ENCODE measurements around the gene TUFT1.
"Not testable (repeated sequence)": the region's sequence is repeated elsewhere in the genome, so short reads cannot be mapped to it uniquely, and the experiment has no call there.

TUFT1 gene

DNA sequence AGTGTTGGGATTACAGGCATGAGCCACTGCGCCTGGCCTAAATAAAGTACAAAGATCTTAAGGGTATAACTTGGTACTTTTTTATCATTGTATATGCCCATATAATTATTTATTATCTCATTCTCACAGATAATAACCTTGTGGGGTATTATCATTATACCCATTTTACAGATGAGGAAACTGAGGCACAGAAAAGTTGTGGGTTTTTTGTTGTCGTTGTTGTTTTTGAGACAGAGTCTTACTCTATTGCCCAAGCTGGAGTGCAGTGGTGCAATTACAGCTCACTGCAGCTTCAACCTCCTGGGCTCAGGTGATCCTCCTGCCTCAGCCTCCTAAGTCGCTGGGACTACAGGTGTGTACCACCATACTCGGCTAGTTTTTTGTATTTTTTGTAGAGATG, 24.8 kb upstream of the TUFT1 start:
- ATAC-seq (replicated peaks; ENCODE audit: extremely low read depth, poor library complexity, severe bottlenecking) (no peak), DNase-seq (ENCODE audit: low spot score in 2 of 2) (no peak)
- peaks cover 14% of the 10 kb centered on the region for H3K4me1 Mint-ChIP-seq
- H3K27me3 Mint-ChIP-seq = no peaks in the 10 kb centered on the region
- H3K36me3 Mint-ChIP-seq (ENCODE audit: insufficient read depth) = peaks cover 3% of the 10 kb centered on the region
- H3K4me3 Mint-ChIP-seq = no peak overlapping the region
- no peaks in the 10 kb centered on the region for H3K9me3 Mint-ChIP-seq
- H3K27ac Mint-ChIP-seq (ENCODE audit: low read depth) = no peak overlapping the region

DNA sequence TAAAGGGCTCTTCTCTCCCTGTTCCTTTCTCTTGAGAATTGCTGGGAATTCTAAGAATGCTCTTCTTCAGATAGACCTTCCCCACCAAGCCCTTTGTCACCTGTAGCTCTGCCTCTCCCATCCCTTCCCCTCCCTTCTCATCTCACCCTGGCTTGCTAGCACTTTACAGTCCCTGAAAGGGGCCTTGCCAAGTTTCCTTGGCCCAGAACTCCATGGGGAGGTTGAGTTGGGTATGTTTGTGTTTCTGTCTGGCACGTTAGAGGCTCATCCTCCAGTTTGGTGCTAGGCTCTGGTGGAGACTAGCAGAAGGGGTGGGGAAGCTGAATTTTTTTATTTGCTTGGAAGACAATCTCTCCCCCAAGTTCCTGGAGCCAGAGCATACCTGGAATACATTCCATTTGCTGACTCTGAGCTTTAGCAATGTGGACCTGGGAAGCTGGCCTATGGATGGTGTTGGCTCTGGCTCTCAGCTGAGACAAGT, 24.0 kb upstream of the TUFT1 start:
- Mint-ChIP-seq H3K4me3 (no peak overlapping the region), H3K36me3 (ENCODE audit: insufficient read depth) (no peaks in the 10 kb centered on the region), H3K9me3 (no peaks in the 10 kb centered on the region), H3K27ac (ENCODE audit: low read depth) (no peak overlapping the region), H3K27me3 (no peaks in the 10 kb centered on the region), H3K4me1 (peaks cover 8% of the 10 kb centered on the region)
- ATAC-seq (replicated peaks; ENCODE audit: extremely low read depth, poor library complexity, severe bottlenecking) (no peak), DNase-seq (ENCODE audit: low spot score in 2 of 2) (no peak)

DNA sequence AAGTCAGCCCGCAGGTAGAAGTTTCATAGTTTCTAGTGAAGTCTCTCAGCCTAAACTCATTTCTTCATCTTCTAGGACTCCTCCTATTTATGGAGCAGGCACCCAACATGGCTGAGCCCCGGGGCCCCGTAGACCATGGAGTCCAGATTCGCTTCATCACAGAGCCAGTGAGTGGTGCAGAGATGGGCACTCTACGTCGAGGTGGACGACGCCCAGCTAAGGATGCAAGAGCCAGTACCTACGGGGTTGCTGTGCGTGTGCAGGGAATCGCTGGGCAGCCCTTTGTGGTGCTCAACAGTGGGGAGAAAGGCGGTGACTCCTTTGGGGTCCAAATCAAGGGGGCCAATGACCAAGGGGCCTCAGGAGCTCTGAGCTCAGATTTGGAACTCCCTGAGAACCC, 21.7 kb upstream of the TUFT1 start:
- Mint-ChIP-seq H3K4me3 (no peak overlapping the region), H3K9me3 (no peaks in the 10 kb centered on the region), H3K27me3 (no peaks in the 10 kb centered on the region), H3K36me3 (ENCODE audit: insufficient read depth) (no peaks in the 10 kb centered on the region), H3K27ac (ENCODE audit: low read depth) (no peak overlapping the region), H3K4me1 (peaks cover 6% of the 10 kb centered on the region)
- DNase-seq (ENCODE audit: low spot score in 2 of 2) = no peak
- no peak for ATAC-seq (replicated peaks; ENCODE audit: extremely low read depth, poor library complexity, severe bottlenecking)

DNA sequence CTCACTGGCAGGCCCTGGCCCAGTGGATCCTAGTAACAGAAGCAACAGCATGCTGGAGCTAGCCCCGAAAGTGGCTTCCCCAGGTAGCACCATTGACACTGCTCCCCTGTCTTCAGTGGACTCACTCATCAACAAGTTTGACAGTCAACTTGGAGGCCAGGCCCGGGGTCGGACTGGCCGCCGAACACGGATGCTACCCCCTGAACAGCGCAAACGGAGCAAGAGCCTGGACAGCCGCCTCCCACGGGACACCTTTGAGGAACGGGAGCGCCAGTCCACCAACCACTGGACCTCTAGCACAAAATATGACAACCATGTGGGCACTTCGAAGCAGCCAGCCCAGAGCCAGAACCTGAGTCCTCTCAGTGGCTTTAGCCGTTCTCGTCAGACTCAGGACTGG, 21.2 kb upstream of the TUFT1 start:
- ATAC-seq (replicated peaks; ENCODE audit: extremely low read depth, poor library complexity, severe bottlenecking) = no peak
- no peak for DNase-seq (ENCODE audit: low spot score in 2 of 2)
- Mint-ChIP-seq H3K27ac (ENCODE audit: low read depth) (no peak overlapping the region), H3K9me3 (no peaks in the 10 kb centered on the region), H3K4me1 (peaks cover under 1% of the 10 kb centered on the region), H3K4me3 (no peak overlapping the region), H3K27me3 (no peaks in the 10 kb centered on the region), H3K36me3 (ENCODE audit: insufficient read depth) (no peaks in the 10 kb centered on the region)

DNA sequence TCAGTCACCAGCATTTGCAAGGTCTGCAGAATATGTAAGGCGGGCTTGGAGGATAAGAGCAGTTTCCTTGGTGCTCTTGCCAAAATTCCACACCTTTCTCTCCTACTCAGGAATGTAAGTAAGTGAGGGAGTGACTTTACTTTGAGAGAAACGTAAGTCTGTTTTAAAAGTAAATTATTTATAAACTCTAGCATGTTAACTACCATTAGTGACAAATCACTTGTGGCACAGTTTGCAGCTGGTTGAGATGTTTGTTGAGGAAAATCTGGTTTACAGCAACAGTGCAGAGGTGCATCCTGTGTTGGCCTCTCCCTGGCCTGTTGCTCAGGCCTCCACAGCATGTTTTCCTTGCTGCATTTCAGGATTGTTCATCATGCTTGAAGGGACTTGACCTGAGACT, 20.4 kb upstream of the TUFT1 start:
- no peak overlapping the region for H3K4me3 Mint-ChIP-seq
- no peaks in the 10 kb centered on the region for H3K36me3 Mint-ChIP-seq (ENCODE audit: insufficient read depth)
- no peaks in the 10 kb centered on the region for H3K4me1 Mint-ChIP-seq
- DNase-seq (ENCODE audit: low spot score in 2 of 2) = no peak
- no peaks in the 10 kb centered on the region for H3K27me3 Mint-ChIP-seq
- no peak overlapping the region for H3K27ac Mint-ChIP-seq (ENCODE audit: low read depth)
- ATAC-seq (replicated peaks; ENCODE audit: extremely low read depth, poor library complexity, severe bottlenecking) = no peak
- H3K9me3 Mint-ChIP-seq = no peaks in the 10 kb centered on the region

DNA sequence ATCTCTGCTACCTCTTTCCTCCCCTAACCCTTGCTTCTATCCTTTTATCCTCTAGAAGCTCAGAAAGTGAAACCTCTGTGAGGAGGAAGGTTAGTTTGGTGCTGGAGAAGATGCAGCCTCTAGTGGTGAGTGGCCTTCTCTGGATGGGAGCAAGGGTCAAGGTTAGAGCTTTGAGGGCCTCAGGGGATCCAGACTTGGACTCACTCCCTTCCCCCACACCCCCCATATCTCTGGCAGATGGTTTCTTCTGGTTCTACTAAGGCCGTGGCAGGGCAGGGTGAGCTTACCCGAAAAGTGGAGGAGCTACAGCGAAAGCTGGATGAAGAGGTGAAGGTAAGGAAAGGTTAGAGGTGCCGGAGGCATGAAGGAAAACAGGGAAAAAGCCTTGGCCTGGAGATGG, 19.8 kb upstream of the TUFT1 start:
- Mint-ChIP-seq H3K36me3 (ENCODE audit: insufficient read depth) (no peaks in the 10 kb centered on the region), H3K27ac (ENCODE audit: low read depth) (no peak overlapping the region), H3K27me3 (no peaks in the 10 kb centered on the region), H3K4me3 (no peak overlapping the region), H3K9me3 (no peaks in the 10 kb centered on the region), H3K4me1 (no peaks in the 10 kb centered on the region)
- ATAC-seq (replicated peaks; ENCODE audit: extremely low read depth, poor library complexity, severe bottlenecking) = no peak
- DNase-seq (ENCODE audit: low spot score in 2 of 2) = no peak

DNA sequence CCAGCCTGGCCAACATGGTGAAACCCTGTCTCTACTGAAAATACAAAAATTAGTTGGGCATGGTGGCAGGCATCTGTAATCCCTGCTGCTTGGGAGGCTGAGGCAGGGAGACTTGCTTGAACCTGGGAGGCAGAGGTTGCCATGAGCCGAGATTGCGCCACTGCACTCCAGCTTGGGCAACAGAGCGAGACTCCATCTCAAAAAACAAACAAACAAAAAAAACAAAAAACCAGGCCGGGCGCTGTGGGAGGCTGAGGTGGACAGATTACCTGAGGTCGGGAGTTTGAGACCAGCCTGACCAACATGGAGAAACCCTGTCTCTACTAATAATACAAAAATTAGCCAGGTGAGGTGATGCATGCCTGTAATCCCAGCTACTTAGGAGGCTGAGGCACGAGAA, 17.7 kb upstream of the TUFT1 start:
- not testable (repeated sequence) for H3K4me3 Mint-ChIP-seq; H3K36me3 Mint-ChIP-seq (ENCODE audit: insufficient read depth); DNase-seq (ENCODE audit: low spot score in 2 of 2); ATAC-seq (replicated peaks; ENCODE audit: extremely low read depth, poor library complexity, severe bottlenecking); H3K27ac Mint-ChIP-seq (ENCODE audit: low read depth); H3K9me3 Mint-ChIP-seq; H3K27me3 Mint-ChIP-seq; H3K4me1 Mint-ChIP-seq

DNA sequence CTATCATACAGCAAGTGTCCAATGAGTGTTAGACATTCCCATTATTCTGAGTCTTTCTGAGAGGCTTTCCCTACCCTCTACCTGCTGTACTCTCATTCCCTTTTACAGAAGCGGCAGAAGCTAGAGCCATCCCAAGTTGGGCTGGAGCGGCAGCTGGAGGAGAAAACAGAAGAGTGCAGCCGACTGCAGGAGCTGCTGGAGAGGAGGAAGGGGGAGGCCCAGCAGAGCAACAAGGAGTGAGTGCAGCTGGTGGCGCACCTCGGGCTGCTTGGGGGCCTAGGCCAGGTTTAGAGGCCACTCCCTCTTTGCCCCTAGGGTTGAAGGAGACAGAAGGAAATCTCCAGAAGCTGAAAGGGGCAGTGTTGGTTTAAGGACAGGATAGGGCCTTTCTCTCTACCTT, 16.8 kb upstream of the TUFT1 start:
- no peaks in the 10 kb centered on the region for H3K9me3 Mint-ChIP-seq
- no peaks in the 10 kb centered on the region for H3K36me3 Mint-ChIP-seq (ENCODE audit: insufficient read depth)
- DNase-seq (ENCODE audit: low spot score in 2 of 2) (no peak), ATAC-seq (replicated peaks; ENCODE audit: extremely low read depth, poor library complexity, severe bottlenecking) (no peak)
- H3K27ac Mint-ChIP-seq (ENCODE audit: low read depth) = no peak overlapping the region
- H3K4me3 Mint-ChIP-seq = no peak overlapping the region
- no peaks in the 10 kb centered on the region for H3K27me3 Mint-ChIP-seq
- no peaks in the 10 kb centered on the region for H3K4me1 Mint-ChIP-seq

DNA sequence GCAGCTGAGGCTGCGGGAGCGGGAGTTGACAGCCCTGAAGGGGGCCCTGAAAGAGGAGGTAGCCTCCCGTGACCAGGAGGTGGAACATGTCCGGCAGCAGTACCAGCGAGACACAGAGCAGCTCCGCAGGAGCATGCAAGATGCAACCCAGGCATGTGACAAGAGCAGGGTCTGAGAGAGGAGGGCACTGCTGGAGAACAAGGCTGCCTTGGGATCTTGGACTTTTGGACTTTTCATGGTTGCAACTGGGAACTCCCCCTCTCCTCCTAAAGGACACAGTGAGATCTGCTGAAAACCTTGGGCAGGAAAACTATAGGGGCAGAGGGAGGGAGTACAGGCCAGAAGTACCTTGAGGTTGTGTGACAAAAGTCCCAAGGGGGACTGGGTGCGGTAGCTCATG, 15.4 kb upstream of the TUFT1 start:
- H3K9me3 Mint-ChIP-seq = no peaks in the 10 kb centered on the region
- no peak for ATAC-seq (replicated peaks; ENCODE audit: extremely low read depth, poor library complexity, severe bottlenecking)

DNA sequence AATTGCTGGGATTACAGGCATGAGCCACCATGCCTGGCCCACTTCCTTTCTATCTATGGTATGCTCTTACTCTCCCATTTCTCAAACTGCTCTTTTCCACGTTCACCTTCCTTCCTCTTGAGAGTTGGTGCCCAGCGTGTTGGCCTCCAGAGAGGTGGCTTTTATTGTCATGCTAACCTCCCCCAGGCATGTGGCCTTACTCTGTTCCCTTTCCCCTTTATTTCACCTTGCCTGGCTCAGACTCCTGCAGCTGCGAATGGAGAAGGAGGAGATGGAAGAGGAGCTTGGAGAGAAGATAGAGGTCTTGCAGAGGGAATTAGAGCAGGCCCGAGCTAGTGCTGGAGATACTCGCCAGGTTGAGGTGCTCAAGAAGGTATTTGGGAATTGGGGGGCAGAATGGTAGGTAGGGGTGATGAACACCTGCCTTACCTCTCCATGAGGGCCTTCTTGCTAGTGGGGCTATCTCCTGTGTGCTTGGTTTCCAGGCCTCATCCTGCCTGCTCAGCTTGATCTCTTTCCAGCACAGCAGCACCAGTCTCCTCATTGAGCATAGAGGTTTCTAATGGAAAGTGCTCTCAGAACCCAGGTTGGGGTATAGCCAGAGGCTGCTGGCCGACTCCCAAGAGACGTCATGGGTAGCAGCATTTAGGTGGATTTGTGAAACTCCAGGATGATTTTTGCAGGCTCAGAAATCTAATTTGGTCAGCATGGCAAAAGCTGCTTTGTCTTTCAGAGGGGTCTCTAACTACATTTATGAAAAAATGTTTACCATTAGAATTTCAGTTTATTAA, 13.2 kb upstream of the TUFT1 start:
- no peaks in the 10 kb centered on the region for H3K4me1 Mint-ChIP-seq
- no peaks in the 10 kb centered on the region for H3K9me3 Mint-ChIP-seq
- H3K27ac Mint-ChIP-seq (ENCODE audit: low read depth) = no peak overlapping the region
- ATAC-seq (replicated peaks; ENCODE audit: extremely low read depth, poor library complexity, severe bottlenecking) = no peak
- no peak overlapping the region for H3K4me3 Mint-ChIP-seq
- H3K36me3 Mint-ChIP-seq (ENCODE audit: insufficient read depth) = no peaks in the 10 kb centered on the region
- no peak for DNase-seq (ENCODE audit: low spot score in 2 of 2)
- H3K27me3 Mint-ChIP-seq = no peaks in the 10 kb centered on the region

More for the DNA sequence above, 15.4 kb upstream of the TUFT1 start:
- H3K27ac Mint-ChIP-seq (ENCODE audit: low read depth) = no peak overlapping the region
- no peak overlapping the region for H3K4me3 Mint-ChIP-seq
- no peaks in the 10 kb centered on the region for H3K4me1 Mint-ChIP-seq
- H3K27me3 Mint-ChIP-seq = no peaks in the 10 kb centered on the region
- H3K36me3 Mint-ChIP-seq (ENCODE audit: insufficient read depth) = no peaks in the 10 kb centered on the region
- no peak for DNase-seq (ENCODE audit: low spot score in 2 of 2)

DNA sequence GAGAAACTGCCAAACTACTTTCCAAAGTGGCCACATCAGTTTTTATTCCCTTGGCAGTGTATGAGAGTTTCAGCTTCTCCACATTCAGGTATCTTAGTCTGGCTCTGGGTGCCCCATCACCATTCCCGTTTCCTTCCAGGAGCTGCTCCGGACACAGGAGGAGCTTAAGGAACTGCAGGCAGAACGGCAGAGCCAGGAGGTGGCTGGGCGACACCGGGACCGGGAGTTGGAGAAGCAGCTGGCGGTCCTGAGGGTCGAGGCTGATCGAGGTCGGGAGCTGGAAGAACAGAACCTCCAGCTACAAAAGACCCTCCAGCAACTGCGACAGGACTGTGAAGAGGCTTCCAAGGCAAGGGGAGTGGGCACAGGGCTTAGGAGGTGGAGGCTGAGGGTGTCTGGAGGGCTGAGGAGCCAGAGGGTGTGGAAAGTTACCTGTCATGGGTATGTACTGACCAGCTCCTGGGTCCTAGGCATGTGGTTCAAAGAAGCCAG, 10.9 kb upstream of the TUFT1 start:
- Mint-ChIP-seq H3K9me3 (no peaks in the 10 kb centered on the region), H3K27ac (ENCODE audit: low read depth) (no peak overlapping the region), H3K4me3 (no peak overlapping the region), H3K27me3 (no peaks in the 10 kb centered on the region), H3K4me1 (no peaks in the 10 kb centered on the region), H3K36me3 (ENCODE audit: insufficient read depth) (no peaks in the 10 kb centered on the region)
- no peak for DNase-seq (ENCODE audit: low spot score in 2 of 2)
- ATAC-seq (replicated peaks; ENCODE audit: extremely low read depth, poor library complexity, severe bottlenecking) = no peak

DNA sequence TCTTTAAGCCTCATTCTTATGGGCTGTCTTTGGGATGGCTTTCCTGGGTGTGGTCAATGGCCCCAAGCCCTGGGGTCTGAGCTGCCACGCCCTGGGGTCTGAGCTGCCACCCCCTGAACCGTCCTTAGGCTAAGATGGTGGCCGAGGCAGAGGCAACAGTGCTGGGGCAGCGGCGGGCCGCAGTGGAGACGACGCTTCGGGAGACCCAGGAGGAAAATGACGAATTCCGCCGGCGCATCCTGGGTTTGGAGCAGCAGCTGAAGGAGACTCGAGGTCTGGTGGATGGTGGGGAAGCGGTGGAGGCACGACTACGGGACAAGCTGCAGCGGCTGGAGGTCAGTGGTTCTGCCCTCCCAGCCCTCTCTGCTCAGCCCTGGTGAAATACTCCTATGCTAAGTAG, 10.3 kb upstream of the TUFT1 start:
- Mint-ChIP-seq H3K4me3 (no peak overlapping the region), H3K36me3 (ENCODE audit: insufficient read depth) (no peaks in the 10 kb centered on the region), H3K9me3 (no peaks in the 10 kb centered on the region), H3K27ac (ENCODE audit: low read depth) (no peak overlapping the region), H3K4me1 (no peaks in the 10 kb centered on the region), H3K27me3 (no peaks in the 10 kb centered on the region)
- DNase-seq (ENCODE audit: low spot score in 2 of 2) (no peak), ATAC-seq (replicated peaks; ENCODE audit: extremely low read depth, poor library complexity, severe bottlenecking) (no peak)

DNA sequence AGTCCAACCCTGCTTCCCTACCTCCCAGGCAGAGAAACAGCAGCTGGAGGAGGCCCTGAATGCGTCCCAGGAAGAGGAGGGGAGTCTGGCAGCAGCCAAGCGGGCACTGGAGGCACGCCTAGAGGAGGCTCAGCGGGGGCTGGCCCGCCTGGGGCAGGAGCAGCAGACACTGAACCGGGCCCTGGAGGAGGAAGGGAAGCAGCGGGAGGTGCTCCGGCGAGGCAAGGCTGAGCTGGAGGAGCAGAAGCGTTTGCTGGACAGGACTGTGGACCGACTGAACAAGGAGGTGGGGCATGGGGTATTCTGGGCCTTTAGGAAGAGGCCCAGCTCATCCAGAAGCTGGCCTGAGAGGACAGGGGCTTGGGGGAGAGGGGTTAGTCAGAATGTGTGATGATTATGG, 9.6 kb upstream of the TUFT1 start:
- no peaks in the 10 kb centered on the region for H3K4me1 Mint-ChIP-seq
- H3K27me3 Mint-ChIP-seq = no peaks in the 10 kb centered on the region
- no peaks in the 10 kb centered on the region for H3K36me3 Mint-ChIP-seq (ENCODE audit: insufficient read depth)
- no peak overlapping the region for H3K27ac Mint-ChIP-seq (ENCODE audit: low read depth)
- no peak overlapping the region for H3K4me3 Mint-ChIP-seq
- ATAC-seq (replicated peaks; ENCODE audit: extremely low read depth, poor library complexity, severe bottlenecking) = no peak
- DNase-seq (ENCODE audit: low spot score in 2 of 2) = no peak
- H3K9me3 Mint-ChIP-seq = no peaks in the 10 kb centered on the region
